NCI-H446 (cell line): ENCODE results near the gene PRDX3.
"Not testable (repeated sequence)": the region's sequence is repeated elsewhere in the genome, so short reads cannot be mapped to it uniquely, and the experiment has no call there.

ENCODE experiments used
- DNase-seq, 2 experiments: peaks; one replicate each; lab custom pipeline; 2025; lab: John Stamatoyannopoulos, UW

The PRDX3 gene

GRCh38 chr10:119165171-119166117, 13.2 kb downstream of the PRDX3 start, which contains the start of gene SFXN4:
TSS of gene SFXN4 (minus strand) at chr10:119165714. CDS start at chr10:119165647, 67 bp downstream.
- DNase-seq: peak; percentile 28 to 52

- DNase-seq: no peak
These were observed 16.0 kb downstream of the PRDX3 start for GRCh38 chr10:119162452-119163092.

- no peak for DNase-seq
These were observed 16.7 kb downstream of the PRDX3 start for GRCh38 chr10:119161680-119162451.

GRCh38 chr10:119159332-119159731, 19.3 kb downstream of the PRDX3 start:
- no peak for DNase-seq

GRCh38 chr10:119153661-119154060, 25.0 kb downstream of the PRDX3 start:
- DNase-seq: no peak

GRCh38 chr10:119153041-119153440, 25.6 kb downstream of the PRDX3 start:
- no peak for DNase-seq

- DNase-seq: not testable (repeated sequence)
These were observed 27.0 kb downstream of the PRDX3 start for GRCh38 chr10:119151601-119152000.

- DNase-seq: no peak
These were observed 28.9 kb downstream of the PRDX3 start for GRCh38 chr10:119149729-119150128.

GRCh38 chr10:119149157-119149556, 29.5 kb downstream of the PRDX3 start:
- no peak for DNase-seq

GRCh38 chr10:119143657-119144056, 35.0 kb downstream of the PRDX3 start:
- DNase-seq: no peak

GRCh38 chr10:119140603-119141245, 37.9 kb downstream of the PRDX3 start:
- DNase-seq: no peak

- DNase-seq: no peak
These were observed 39.0 kb downstream of the PRDX3 start for GRCh38 chr10:119139464-119140067.

- DNase-seq: no peak
These were observed 40.0 kb downstream of the PRDX3 start for GRCh38 chr10:119138346-119139306.

- not testable (repeated sequence) for DNase-seq
These were observed 40.7 kb downstream of the PRDX3 start for GRCh38 chr10:119137878-119138277.

GRCh38 chr10:119136084-119136483, 42.5 kb downstream of the PRDX3 start:
- DNase-seq: no peak

GRCh38 chr10:119135513-119135881, 43.1 kb downstream of the PRDX3 start:
- no peak for DNase-seq

GRCh38 chr10:119133949-119134348, 44.7 kb downstream of the PRDX3 start:
- DNase-seq: no peak

- DNase-seq: no peak
These were observed 45.9 kb downstream of the PRDX3 start for GRCh38 chr10:119132521-119133345.

- no peak for DNase-seq
These were observed 46.9 kb downstream of the PRDX3 start for GRCh38 chr10:119131512-119132240.
